ENCODE measurements around the gene OCA2.

Gene OCA2

DNA sequence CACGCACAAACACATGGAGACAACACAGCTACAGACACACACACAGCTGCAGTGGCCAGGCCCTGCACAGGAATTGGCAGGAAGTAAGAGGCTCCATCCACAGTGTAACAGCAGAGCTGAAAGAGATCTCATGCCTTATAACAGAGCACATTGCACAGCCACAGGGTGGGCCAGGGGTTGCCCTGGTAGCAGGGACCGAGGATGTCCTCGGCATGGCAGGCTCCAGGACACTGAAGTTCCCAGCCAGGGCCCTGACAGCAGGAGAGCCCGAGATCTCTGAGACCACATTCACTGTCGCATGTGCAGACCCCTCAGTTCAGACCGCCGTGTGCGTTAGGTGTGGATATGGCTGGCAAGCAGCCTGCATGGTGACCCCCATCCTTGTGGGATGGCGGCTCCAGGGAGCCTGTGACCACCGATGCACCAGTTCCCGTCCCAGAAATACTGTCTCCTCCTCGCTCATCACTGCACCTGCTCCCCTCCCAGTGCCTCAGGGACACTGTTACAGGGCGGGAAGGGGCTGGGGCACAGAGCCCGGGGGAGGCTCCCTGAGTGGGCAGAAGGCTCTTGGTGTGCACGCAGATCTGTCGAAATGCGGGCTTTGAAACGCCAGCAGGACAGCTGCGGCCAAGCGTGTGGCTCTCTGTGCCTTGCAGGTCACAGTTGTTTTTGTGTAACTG is 1.5 kb upstream of the OCA2 start:
- H3K9me3 ChIP-seq (ENCODE audit: low read length), result no peaks in the 10 kb centered on the region
- no peak overlapping the region for H2AFZ ChIP-seq (ENCODE audit: low read length)
- TF ChIP-seq EZH2 (IDR thresholded peaks at IDR 0.05; ENCODE audit: borderline replicate concordance, low read length), result no peak
- TF ChIP-seq, protein P1, sequence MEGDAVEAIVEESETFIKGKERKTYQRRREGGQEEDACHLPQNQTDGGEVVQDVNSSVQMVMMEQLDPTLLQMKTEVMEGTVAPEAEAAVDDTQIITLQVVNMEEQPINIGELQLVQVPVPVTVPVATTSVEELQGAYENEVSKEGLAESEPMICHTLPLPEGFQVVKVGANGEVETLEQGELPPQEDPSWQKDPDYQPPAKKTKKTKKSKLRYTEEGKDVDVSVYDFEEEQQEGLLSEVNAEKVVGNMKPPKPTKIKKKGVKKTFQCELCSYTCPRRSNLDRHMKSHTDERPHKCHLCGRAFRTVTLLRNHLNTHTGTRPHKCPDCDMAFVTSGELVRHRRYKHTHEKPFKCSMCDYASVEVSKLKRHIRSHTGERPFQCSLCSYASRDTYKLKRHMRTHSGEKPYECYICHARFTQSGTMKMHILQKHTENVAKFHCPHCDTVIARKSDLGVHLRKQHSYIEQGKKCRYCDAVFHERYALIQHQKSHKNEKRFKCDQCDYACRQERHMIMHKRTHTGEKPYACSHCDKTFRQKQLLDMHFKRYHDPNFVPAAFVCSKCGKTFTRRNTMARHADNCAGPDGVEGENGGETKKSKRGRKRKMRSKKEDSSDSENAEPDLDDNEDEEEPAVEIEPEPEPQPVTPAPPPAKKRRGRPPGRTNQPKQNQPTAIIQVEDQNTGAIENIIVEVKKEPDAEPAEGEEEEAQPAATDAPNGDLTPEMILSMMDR (IDR thresholded peaks at IDR 0.05; ENCODE audit: low read length), result no peak
- H3K9ac ChIP-seq (ENCODE audit: low read length), result no peak overlapping the region
- H3K27ac ChIP-seq (ENCODE audit: low read depth, low read length, poor library complexity, severe bottlenecking), result no peak overlapping the region
- H3F3A ChIP-seq (ENCODE audit: insufficient read depth, low read length), result no peaks in the 10 kb centered on the region
- H3K9me2 ChIP-seq (ENCODE audit: low read depth, low read length), result no peaks in the 10 kb centered on the region
- H3K36me3 ChIP-seq (ENCODE audit: insufficient read depth, low read length), result no peaks in the 10 kb centered on the region; the same call in 1 of the 2 replicates
- no peak overlapping the region for H3K4me3 ChIP-seq (ENCODE audit: low read depth, low read length, poor library complexity, severe bottlenecking)
- peaks cover 10% of the 10 kb centered on the region; the same call in 1 of the 2 replicates for H3K27me3 ChIP-seq (ENCODE audit: insufficient read depth, low read length)
- H3K4me2 ChIP-seq (ENCODE audit: low read length), result no peak overlapping the region
- peaks cover 12% of the 10 kb centered on the region for H3K4me1 ChIP-seq (ENCODE audit: insufficient read depth, low read length, severe bottlenecking)
- H4K20me1 ChIP-seq (ENCODE audit: insufficient read depth, low read length), result no peaks in the 10 kb centered on the region
- H3K79me2 ChIP-seq (ENCODE audit: insufficient read depth, low read length), result no peaks in the 10 kb centered on the region

DNA sequence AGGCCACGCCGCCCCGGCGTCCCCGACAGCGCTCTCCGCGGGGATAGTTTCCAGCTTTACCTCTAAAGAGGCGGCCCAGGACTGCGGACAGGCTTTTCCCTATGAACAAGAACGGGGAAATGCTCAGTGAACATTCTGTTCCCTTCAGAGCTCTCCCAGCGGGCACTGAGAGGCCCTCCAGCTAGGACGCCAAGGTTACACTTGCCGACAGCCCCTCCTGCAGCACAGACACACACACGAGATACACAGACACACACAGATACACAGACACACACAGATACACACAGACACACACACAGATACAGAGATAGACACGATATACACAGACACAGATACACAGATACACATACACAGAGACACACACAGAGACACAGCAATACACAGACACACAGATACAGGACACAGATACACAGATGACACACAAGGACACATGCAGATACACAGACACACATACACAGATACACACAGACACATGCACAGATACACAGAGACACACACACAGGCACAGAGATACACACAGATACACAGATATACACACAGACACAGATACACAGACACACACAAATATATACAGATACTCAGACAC is 533 bp upstream of the OCA2 start:
- Histone ChIP-seq H3K79me2 (ENCODE audit: insufficient read depth, low read length) (no peaks in the 10 kb centered on the region), H2AFZ (ENCODE audit: low read length) (no peak overlapping the region), H3K9me3 (ENCODE audit: low read length) (no peaks in the 10 kb centered on the region), H3K27me3 (ENCODE audit: insufficient read depth, low read length) (peaks cover 10% of the 10 kb centered on the region; the same call in 1 of the 2 replicates), H3K9ac (ENCODE audit: low read length) (no peak overlapping the region), H4K20me1 (ENCODE audit: insufficient read depth, low read length) (no peaks in the 10 kb centered on the region), H3K9me2 (ENCODE audit: low read depth, low read length) (no peaks in the 10 kb centered on the region), H3K4me1 (ENCODE audit: insufficient read depth, low read length, severe bottlenecking) (peaks cover 20% of the 10 kb centered on the region), H3K36me3 (ENCODE audit: insufficient read depth, low read length) (no peaks in the 10 kb centered on the region; the same call in 1 of the 2 replicates), H3K4me2 (ENCODE audit: low read length) (no peak overlapping the region), H3F3A (ENCODE audit: insufficient read depth, low read length) (no peaks in the 10 kb centered on the region), H3K4me3 (ENCODE audit: low read depth, low read length, poor library complexity, severe bottlenecking) (no peak overlapping the region), H3K27ac (ENCODE audit: low read depth, low read length, poor library complexity, severe bottlenecking) (no peak overlapping the region)
- TF ChIP-seq, protein P1 (IDR thresholded peaks at IDR 0.05; ENCODE audit: low read length), result no peak
- TF ChIP-seq EZH2 (IDR thresholded peaks at IDR 0.05; ENCODE audit: borderline replicate concordance, low read length), result no peak

DNA sequence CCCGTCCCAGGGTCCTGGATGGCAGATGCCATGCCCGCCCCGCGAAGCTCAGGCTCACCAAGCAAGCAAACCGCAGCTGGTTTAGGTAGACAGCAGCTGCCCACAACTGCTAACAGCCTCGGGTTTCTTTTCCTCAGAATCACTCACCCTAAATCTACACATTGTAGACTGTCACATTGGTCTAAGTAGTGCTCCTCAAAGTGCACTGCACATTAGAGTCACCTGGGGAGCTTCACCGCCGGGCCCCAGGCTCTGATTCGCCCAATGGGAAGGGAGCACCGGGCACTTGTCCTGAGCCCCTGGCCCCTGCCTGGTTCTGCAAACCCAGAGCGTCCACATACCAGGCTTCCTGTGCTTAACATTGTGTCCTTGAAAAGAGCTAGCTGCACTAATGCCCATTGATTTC is 752 bp downstream of the OCA2 start:
- Histone ChIP-seq H3K27me3 (ENCODE audit: insufficient read depth, low read length) (peaks cover 10% of the 10 kb centered on the region; the same call in 1 of the 2 replicates), H3K79me2 (ENCODE audit: insufficient read depth, low read length) (no peaks in the 10 kb centered on the region), H3K9me3 (ENCODE audit: low read length) (no peaks in the 10 kb centered on the region), H3K9ac (ENCODE audit: low read length) (no peak overlapping the region), H4K20me1 (ENCODE audit: insufficient read depth, low read length) (no peaks in the 10 kb centered on the region), H3K4me2 (ENCODE audit: low read length) (no peak overlapping the region), H3K4me3 (ENCODE audit: low read depth, low read length, poor library complexity, severe bottlenecking) (no peak overlapping the region), H2AFZ (ENCODE audit: low read length) (no peak overlapping the region), H3K36me3 (ENCODE audit: insufficient read depth, low read length) (no peaks in the 10 kb centered on the region; the same call in 1 of the 2 replicates), H3K9me2 (ENCODE audit: low read depth, low read length) (no peaks in the 10 kb centered on the region), H3K4me1 (ENCODE audit: insufficient read depth, low read length, severe bottlenecking) (peaks cover 22% of the 10 kb centered on the region), H3F3A (ENCODE audit: insufficient read depth, low read length) (no peaks in the 10 kb centered on the region), H3K27ac (ENCODE audit: low read depth, low read length, poor library complexity, severe bottlenecking) (no peak overlapping the region)
- TF ChIP-seq, protein P1 (IDR thresholded peaks at IDR 0.05; ENCODE audit: low read length), result no peak
- no peak for TF ChIP-seq EZH2 (IDR thresholded peaks at IDR 0.05; ENCODE audit: borderline replicate concordance, low read length)
